Fibroblast of the aortic adventitia (primary cell): ENCODE measurements around the gene TMCO6. TPM values are rescaled to one million over a fixed set of nuclear protein-coding genes. Genes with fewer than 3 reads are reported as not detected.

Experiments used
- DNase-seq: peaks from one replicate; pipeline ENCODE4 v3.0.0-alpha.2; 2010; ENCODE audit warnings: low read depth
- H3K4me3 ChIP-seq: 2 replicates; pipeline ENCODE4 v1.5.1; 2011; ENCODE audit warnings: low read depth, mild to moderate bottlenecking, control low read depth, low read length, moderate library complexity
- CTCF ChIP-seq: IDR thresholded peaks from 2 replicates; pipeline ENCODE4 v1.5.1; 2011; ENCODE audit warnings: mild to moderate bottlenecking, low read length, control low read depth, inconsistent platforms; ENCODE audit not compliant: insufficient read depth
- total RNA-seq: library from RNA; depleted of rRNA; stranded (reverse); fragments of >200 nt; gene quantifications from 2 replicates; pipeline ENCODE4 v1.2.3, GENCODE V29; 2012; ENCODE audit warnings: low replicate concordance

Gene TMCO6
- total RNA-seq, 1 donor: 21.1 TPM

DNA sequence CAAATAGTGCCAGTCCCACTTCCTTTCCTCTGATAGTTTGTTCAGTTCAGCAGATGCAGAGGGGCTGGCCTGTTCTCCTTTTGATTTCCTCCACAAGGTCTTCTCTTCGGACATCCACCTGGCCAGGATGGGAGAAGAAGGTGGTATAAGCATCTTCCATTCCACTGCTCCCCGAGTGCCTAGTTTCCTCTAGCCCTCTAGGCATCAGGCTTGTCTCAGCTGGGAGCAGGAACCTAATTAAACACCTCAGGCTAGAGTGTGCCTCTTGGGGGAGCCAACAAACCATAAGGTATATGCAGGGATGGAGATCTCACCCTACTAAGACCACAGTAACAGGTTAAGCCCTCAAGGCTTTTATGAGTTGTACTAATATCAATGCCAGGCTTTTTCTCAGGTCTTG is 35.0 kb downstream of the TMCO6 start:
- no peak for DNase-seq
- TF ChIP-seq CTCF: no peak
- H3K4me3 ChIP-seq: no peak overlapping the region

DNA sequence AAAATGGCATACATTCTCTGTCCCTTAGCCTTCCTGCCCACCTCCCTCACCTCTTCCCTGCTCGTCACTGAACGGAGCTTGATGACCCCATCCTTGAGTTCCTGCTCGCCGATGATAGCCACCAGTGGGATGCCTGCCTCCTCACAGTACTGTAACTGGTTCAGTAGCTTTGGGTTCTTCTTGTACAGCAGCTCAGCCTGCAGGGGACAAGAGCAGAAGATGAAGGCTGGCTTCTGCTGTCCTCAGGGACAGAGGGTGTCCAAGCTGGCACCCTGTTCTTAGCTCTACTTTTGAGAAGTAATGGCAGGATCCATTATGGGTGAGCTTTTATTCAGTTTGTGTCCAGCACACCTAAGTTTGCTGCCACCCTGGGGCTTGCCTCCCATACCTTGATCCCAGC is 35.4 kb downstream of the TMCO6 start:
- DNase-seq: no peak
- TF ChIP-seq CTCF: no peak
- H3K4me3 ChIP-seq: no peak overlapping the region

- no peak for TF ChIP-seq CTCF
- no peak for DNase-seq
- H3K4me3 ChIP-seq: no peak overlapping the region
Measured at GRCh38 chr5:140677947-140678346, 38.7 kb downstream of the TMCO6 start.

DNA sequence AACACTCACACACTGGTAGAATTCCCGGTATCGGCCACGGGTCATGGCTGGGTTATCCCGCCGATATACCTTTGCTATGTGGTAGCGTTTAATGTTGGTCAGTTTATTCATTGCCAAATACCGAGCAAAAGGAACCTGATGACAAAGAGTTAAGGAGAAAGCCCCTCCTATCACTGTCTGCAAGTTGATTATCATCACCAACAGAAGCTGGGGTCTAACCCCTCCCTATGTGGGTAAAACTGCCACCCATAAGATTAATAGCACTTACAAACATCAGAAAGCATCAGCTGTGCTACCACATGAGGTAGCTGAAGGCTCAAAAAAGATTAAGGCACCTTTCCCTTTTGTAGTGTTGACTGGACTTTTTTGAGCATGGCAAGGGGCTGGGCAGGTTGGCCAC is 39.7 kb downstream of the TMCO6 start:
- no peak for TF ChIP-seq CTCF
- DNase-seq: no peak
- H3K4me3 ChIP-seq: no peak overlapping the region

DNA sequence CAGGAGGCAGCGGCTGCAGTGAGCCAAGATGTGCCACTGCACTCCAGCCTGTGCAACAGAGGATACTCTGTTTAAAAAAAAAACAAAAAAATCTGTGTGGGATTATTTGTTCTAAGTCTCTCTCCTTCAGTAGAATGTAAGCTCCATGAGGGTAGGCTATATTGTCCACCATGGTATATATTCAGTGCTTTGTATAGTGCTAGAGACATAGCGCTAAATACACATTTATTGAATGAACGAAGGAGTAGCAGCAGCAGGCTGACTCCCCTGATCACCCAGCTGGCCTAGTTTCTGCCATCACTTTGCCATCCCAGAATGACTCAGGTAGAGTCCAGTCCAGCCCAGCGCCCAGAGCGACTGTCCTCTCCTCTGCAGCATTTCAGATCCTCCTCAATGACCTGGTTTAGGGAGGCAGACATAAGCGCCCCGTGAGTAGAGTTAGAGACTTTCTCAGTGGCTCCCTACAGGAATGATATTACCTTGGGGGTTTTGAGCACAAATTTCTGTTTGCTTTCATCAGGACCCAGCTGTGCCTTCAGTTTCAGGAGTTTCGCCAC is 51.2 kb downstream of the TMCO6 start:
- no peak for DNase-seq
- no peak for TF ChIP-seq CTCF
- H3K4me3 ChIP-seq: peak overlapping the region; percentile 99

GRCh38 chr5:140690941-140691924 is 52.0 kb downstream of the TMCO6 start, which contains the start of the genes HARS1 and HARS2:
Gene HARS1 (minus strand): TSS chr5:140691370. CDS start chr5:140691304, 66 bp downstream.
Gene HARS2 (plus strand): TSS chr5:140691455. CDS start chr5:140691649, 194 bp downstream.
- peak; percentile 1 for TF ChIP-seq CTCF
- peak within 1 kb of the TSS; percentile 99 for H3K4me3 ChIP-seq
- peak; percentile 95 for DNase-seq
